Smooth muscle cell (in vitro differentiated cells): ENCODE data around the gene MRGPRF. TPM values are rescaled to one million over a fixed set of nuclear protein-coding genes. Genes with fewer than 3 reads are reported as not detected.

Experiments used
- DNase-seq: peaks from one replicate; lab custom pipeline; 2025; ENCODE audit not compliant: unreplicated experiment; lab: John Stamatoyannopoulos, UW
- H2AFZ ChIP-seq: fragments of 200-600 bp; sonication (generic); 2 replicates; pipeline ENCODE4 v1.6.0; 2016; ENCODE audit warnings: antibody characterized with exemption, low read depth, mild to moderate bottlenecking
- H3F3A ChIP-seq: fragments of 200-600 bp; sonication (generic); 2 replicates; pipeline ENCODE4 v1.6.0; 2017; ENCODE audit warnings: antibody characterized with exemption, low read depth
- H3K27ac ChIP-seq: fragments of 200-600 bp; sonication (generic); 2 replicates; pipeline ENCODE4 v1.5.1; 2016; ENCODE audit warnings: low read depth, mild to moderate bottlenecking
- H3K27me3 ChIP-seq: fragments of 200-600 bp; sonication (generic); 2 replicates; pipeline ENCODE4 v1.6.1; 2016; ENCODE audit warnings: low read depth, mild to moderate bottlenecking
- H3K36me3 ChIP-seq: fragments of 200-600 bp; sonication (generic); 2 replicates; pipeline ENCODE4 v1.5.1; 2016; ENCODE audit warnings: low read depth
- H3K4me1 ChIP-seq: fragments of 200-600 bp; sonication (generic); 2 replicates; pipeline ENCODE4 v1.5.1; 2016; ENCODE audit warnings: low read depth
- H3K4me2 ChIP-seq: fragments of 200-600 bp; sonication (generic); 2 replicates; pipeline ENCODE4 v1.6.0; 2016; ENCODE audit warnings: mild to moderate bottlenecking
- H3K4me3 ChIP-seq: fragments of 200-600 bp; sonication (generic); 2 replicates; pipeline ENCODE4 v1.5.1; 2016; ENCODE audit warnings: mild to moderate bottlenecking
- H3K79me2 ChIP-seq: fragments of 200-600 bp; sonication (generic); 2 replicates; pipeline ENCODE4 v1.6.0; 2016; ENCODE audit warnings: low read depth, mild to moderate bottlenecking
- H3K9ac ChIP-seq: fragments of 200-600 bp; sonication (generic); 2 replicates; pipeline ENCODE4 v1.6.0; 2016; ENCODE audit warnings: low read depth
- H3K9me3 ChIP-seq: fragments of 200-600 bp; sonication (generic); replicated peaks from 2 replicates; pipeline ENCODE4 v1.5.1; 2016; ENCODE audit warnings: low read depth
- H4K20me1 ChIP-seq: fragments of 200-600 bp; sonication (generic); 2 replicates; pipeline ENCODE4 v1.6.0; 2016; ENCODE audit warnings: low read depth
- WGBS: methylation state at CpG from one replicate; pipeline ENCODE4 v1.1.7; 2016; ENCODE audit warnings: low lambda C conversion rate; 5-methylcytosine and 5-hydroxymethylcytosine counted together
- polyA plus RNA-seq: library from polyadenylated mRNA; unstranded; fragments of >200 nt; fragmentation: Nextera tagmentation; extraction: Ambion mirVana; gene quantifications from 2 replicates; pipeline ENCODE4 v1.2.1, GENCODE V29; 2016
- total RNA-seq: library from RNA; depleted of rRNA; stranded (reverse); fragments of >200 nt; gene quantifications from 2 replicates; pipeline ENCODE4 v1.2.3, GENCODE V29; 2014
- TF ChIP-seq, protein P1 (sequence below): fragments of 200-600 bp; sonication (generic); IDR thresholded peaks from 2 replicates; pipeline ENCODE4 v1.5.1; 2017; ENCODE audit warnings: borderline replicate concordance, mild to moderate bottlenecking, antibody characterized with exemption; ENCODE audit not compliant: insufficient read depth, poor library complexity, severe bottlenecking

MRGPRF gene
- total and polyA plus RNA-seq, 2 experiments from 2014 or later = 6.7 to 17.2 TPM

DNA sequence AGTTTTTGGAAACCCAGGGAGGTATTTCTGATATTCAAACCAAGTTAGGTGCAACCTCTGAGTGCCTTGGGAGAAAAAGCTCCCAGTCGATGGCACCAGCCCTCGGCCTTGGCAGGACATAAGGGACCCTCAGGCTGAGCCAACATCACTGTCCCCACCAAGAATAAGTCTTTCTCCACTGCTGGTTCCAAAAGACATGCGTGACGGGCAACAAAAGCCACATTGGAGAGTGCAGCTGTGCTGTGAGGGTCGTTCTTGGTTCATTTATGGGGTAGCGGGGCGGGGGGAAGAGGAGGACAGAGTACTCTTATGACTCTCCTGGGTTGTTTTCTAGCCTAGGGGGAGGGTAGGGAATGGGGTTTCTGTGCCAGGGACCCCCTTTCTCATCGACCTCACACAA lies 24.5 kb upstream of the MRGPRF start:
- no peak overlapping the region for H2AFZ ChIP-seq
- WGBS = 89% methylated on average over 8 of the region's 8 CpGs
- no peaks in the 10 kb centered on the region for H3K36me3 ChIP-seq
- H3K4me1 ChIP-seq = no peaks in the 10 kb centered on the region
- no peak overlapping the region for H3K4me2 ChIP-seq
- H3K27ac ChIP-seq = no peak overlapping the region
- no peaks in the 10 kb centered on the region for H3K79me2 ChIP-seq
- H3K9me3 ChIP-seq = no peaks in the 10 kb centered on the region
- H3F3A ChIP-seq = no peaks in the 10 kb centered on the region
- no peak overlapping the region for H3K9ac ChIP-seq
- TF ChIP-seq, protein P1, sequence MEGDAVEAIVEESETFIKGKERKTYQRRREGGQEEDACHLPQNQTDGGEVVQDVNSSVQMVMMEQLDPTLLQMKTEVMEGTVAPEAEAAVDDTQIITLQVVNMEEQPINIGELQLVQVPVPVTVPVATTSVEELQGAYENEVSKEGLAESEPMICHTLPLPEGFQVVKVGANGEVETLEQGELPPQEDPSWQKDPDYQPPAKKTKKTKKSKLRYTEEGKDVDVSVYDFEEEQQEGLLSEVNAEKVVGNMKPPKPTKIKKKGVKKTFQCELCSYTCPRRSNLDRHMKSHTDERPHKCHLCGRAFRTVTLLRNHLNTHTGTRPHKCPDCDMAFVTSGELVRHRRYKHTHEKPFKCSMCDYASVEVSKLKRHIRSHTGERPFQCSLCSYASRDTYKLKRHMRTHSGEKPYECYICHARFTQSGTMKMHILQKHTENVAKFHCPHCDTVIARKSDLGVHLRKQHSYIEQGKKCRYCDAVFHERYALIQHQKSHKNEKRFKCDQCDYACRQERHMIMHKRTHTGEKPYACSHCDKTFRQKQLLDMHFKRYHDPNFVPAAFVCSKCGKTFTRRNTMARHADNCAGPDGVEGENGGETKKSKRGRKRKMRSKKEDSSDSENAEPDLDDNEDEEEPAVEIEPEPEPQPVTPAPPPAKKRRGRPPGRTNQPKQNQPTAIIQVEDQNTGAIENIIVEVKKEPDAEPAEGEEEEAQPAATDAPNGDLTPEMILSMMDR = no peak
- H3K27me3 ChIP-seq = no peaks in the 10 kb centered on the region
- no peaks in the 10 kb centered on the region for H4K20me1 ChIP-seq
- H3K4me3 ChIP-seq = no peak overlapping the region
- DNase-seq = no peak

- Histone ChIP-seq H3K4me3 (no peak overlapping the region), H3K27me3 (no peaks in the 10 kb centered on the region), H3K79me2 (no peaks in the 10 kb centered on the region), H3K9me3 (no peaks in the 10 kb centered on the region), H3K27ac (no peak overlapping the region), H3K4me2 (no peak overlapping the region), H3K4me1 (no peaks in the 10 kb centered on the region), H3K36me3 (no peaks in the 10 kb centered on the region), H4K20me1 (no peaks in the 10 kb centered on the region), H3K9ac (no peak overlapping the region), H2AFZ (no peak overlapping the region), H3F3A (no peaks in the 10 kb centered on the region)
- 94% methylated on average over 18 of the region's 18 CpGs for WGBS
- TF ChIP-seq, protein P1 = no peak
- DNase-seq = no peak
Measured at GRCh38 chr11:69037074-69037473, 24.0 kb upstream of the MRGPRF start.

- 93% methylated on average over 11 of the region's 11 CpGs for WGBS
- H2AFZ ChIP-seq = no peak overlapping the region
- no peak overlapping the region for H3K4me3 ChIP-seq
- no peak overlapping the region for H3K27ac ChIP-seq
- H3K36me3 ChIP-seq = no peaks in the 10 kb centered on the region
- DNase-seq = no peak
- H3K4me1 ChIP-seq = no peaks in the 10 kb centered on the region
- no peaks in the 10 kb centered on the region for H3K9me3 ChIP-seq
- H3K27me3 ChIP-seq = no peaks in the 10 kb centered on the region
- H3F3A ChIP-seq = no peaks in the 10 kb centered on the region
- H4K20me1 ChIP-seq = no peaks in the 10 kb centered on the region
- no peak overlapping the region for H3K9ac ChIP-seq
- H3K4me2 ChIP-seq = no peak overlapping the region
- H3K79me2 ChIP-seq = no peaks in the 10 kb centered on the region
- TF ChIP-seq, protein P1 = no peak
Measured at GRCh38 chr11:69035946-69036340, 22.9 kb upstream of the MRGPRF start.

DNA sequence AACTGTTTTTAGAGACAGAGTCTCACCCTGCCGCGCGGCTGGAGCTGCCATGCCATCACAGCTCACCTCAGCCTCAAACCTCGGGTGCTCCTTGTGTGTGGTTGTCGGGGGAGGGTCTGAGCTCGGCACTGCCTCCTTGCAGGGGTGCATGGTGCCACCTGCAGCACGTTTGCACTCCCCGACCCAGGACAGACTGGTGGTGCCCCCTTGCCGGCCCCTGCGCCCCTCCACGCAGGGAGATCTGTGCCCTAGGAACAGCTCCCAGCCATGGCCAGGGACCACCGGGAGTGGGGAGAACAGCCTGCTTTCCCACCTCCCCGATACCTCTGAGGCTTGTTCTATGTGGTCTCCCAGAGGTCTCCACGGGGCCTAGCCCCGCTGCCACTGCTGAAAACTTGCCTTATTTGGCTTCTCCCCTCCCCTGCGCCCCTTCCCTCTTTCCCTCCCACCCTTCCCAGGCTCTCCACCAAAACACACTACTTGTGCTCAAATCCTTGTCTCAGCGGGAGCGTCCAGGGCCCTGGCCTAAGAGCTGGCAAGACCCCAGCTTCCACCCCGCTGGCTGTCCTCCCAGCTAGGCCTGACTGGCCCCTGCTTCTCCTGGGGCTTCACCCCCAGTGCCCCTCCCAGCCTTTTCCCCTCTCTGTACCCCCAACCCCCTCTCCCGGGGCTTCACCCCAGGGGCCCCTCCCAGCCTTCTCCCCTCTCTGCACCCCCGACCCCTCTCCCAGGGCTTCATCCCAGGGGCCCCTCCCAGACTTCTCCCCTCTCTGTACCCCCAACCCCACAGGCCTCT lies 22.3 kb upstream of the MRGPRF start:
- Histone ChIP-seq H3K4me1 (no peaks in the 10 kb centered on the region), H3K9me3 (no peaks in the 10 kb centered on the region), H3K27me3 (no peaks in the 10 kb centered on the region), H3K4me3 (no peak overlapping the region), H3K9ac (no peak overlapping the region), H3F3A (no peaks in the 10 kb centered on the region), H2AFZ (no peak overlapping the region), H3K79me2 (no peaks in the 10 kb centered on the region), H3K4me2 (no peak overlapping the region), H4K20me1 (no peaks in the 10 kb centered on the region), H3K36me3 (no peaks in the 10 kb centered on the region), H3K27ac (no peak overlapping the region)
- TF ChIP-seq, protein P1 = no peak
- WGBS = 88% methylated on average over 15 of the region's 21 CpGs
- no peak for DNase-seq
